HUES6 (cell line): Measurements from ENCODE around the gene TARBP2.

Source experiments
- H3K27ac ChIP-seq: 2 replicates; pipeline ENCODE4 v1.7.0; 2013; ENCODE audit warnings: low read depth, mild to moderate bottlenecking, low read length, inconsistent platforms
- H3K27me3 ChIP-seq: 2 replicates; pipeline ENCODE4 v1.6.1; 2013; ENCODE audit warnings: low read length; ENCODE audit not compliant: control insufficient read depth, insufficient read depth
- H3K36me3 ChIP-seq: 2 replicates; pipeline ENCODE4 v1.6.1; 2013; ENCODE audit warnings: low read length; ENCODE audit not compliant: control insufficient read depth, insufficient read depth
- H3K4me1 ChIP-seq: 2 replicates; pipeline ENCODE4 v1.6.1; 2013; ENCODE audit warnings: low read length; ENCODE audit not compliant: control insufficient read depth, insufficient read depth
- H3K4me3 ChIP-seq: 2 replicates; pipeline ENCODE4 v1.5.1; 2013; ENCODE audit warnings: low read depth, low read length
- H3K9ac ChIP-seq: one replicate; pipeline ENCODE4 v1.6.1; 2013; ENCODE audit warnings: mild to moderate bottlenecking, low read length
- H3K9me3 ChIP-seq: 2 replicates; pipeline ENCODE4 v1.6.1; 2013; ENCODE audit warnings: low read depth, low read length; ENCODE audit not compliant: control insufficient read depth, insufficient read depth

The TARBP2 gene

GRCh38 chr12:53485955-53486735 is 14.9 kb upstream of the TARBP2 start:
- H3K4me3 ChIP-seq = no peak overlapping the region
- H3K27me3 ChIP-seq = no peaks in the 10 kb centered on the region
- H3K27ac ChIP-seq = no peak overlapping the region
- H3K9ac ChIP-seq = no peak overlapping the region
- no peaks in the 10 kb centered on the region for H3K9me3 ChIP-seq
- peaks cover 67% of the 10 kb centered on the region for H3K36me3 ChIP-seq
- H3K4me1 ChIP-seq = peaks cover 2% of the 10 kb centered on the region

GRCh38 chr12:53486736-53487487 is 14.2 kb upstream of the TARBP2 start:
- H3K9ac ChIP-seq = no peak overlapping the region
- no peaks in the 10 kb centered on the region for H3K27me3 ChIP-seq
- no peak overlapping the region for H3K4me3 ChIP-seq
- H3K4me1 ChIP-seq = peaks cover under 1% of the 10 kb centered on the region; the same call in 1 of the 2 replicates
- peaks cover 59% of the 10 kb centered on the region for H3K36me3 ChIP-seq
- H3K27ac ChIP-seq = no peak overlapping the region
- H3K9me3 ChIP-seq = no peaks in the 10 kb centered on the region

GRCh38 chr12:53489242-53489864 is 11.7 kb upstream of the TARBP2 start:
- Histone ChIP-seq H3K4me1 (peaks cover 15% of the 10 kb centered on the region), H3K9me3 (no peaks in the 10 kb centered on the region), H3K9ac (no peak overlapping the region), H3K27ac (no peak overlapping the region), H3K4me3 (no peak overlapping the region), H3K27me3 (no peaks in the 10 kb centered on the region), H3K36me3 (peaks cover 35% of the 10 kb centered on the region)

GRCh38 chr12:53492188-53492587 is 8.9 kb upstream of the TARBP2 start:
- H3K4me3 ChIP-seq = peak overlapping the region; percentile 67
- H3K27me3 ChIP-seq = no peaks in the 10 kb centered on the region
- H3K27ac ChIP-seq = peak overlapping the region; percentile 6; the same call in 1 of the 2 replicates
- peak overlapping the region; percentile 75 for H3K9ac ChIP-seq
- no peaks in the 10 kb centered on the region for H3K9me3 ChIP-seq
- peaks cover 9% of the 10 kb centered on the region for H3K36me3 ChIP-seq
- peaks cover 29% of the 10 kb centered on the region for H3K4me1 ChIP-seq

GRCh38 chr12:53492830-53493609 is 8.1 kb upstream of the TARBP2 start:
- Histone ChIP-seq H3K27ac (peak overlapping the region; percentile 6; the same call in 1 of the 2 replicates), H3K9me3 (no peaks in the 10 kb centered on the region), H3K36me3 (peaks cover 2% of the 10 kb centered on the region; the same call in 1 of the 2 replicates), H3K4me1 (peaks cover 30% of the 10 kb centered on the region), H3K4me3 (peak overlapping the region; percentile 75), H3K27me3 (no peaks in the 10 kb centered on the region), H3K9ac (peak overlapping the region; percentile 75)

GRCh38 chr12:53493610-53494391 is 7.3 kb upstream of the TARBP2 start:
- Histone ChIP-seq H3K27me3 (no peaks in the 10 kb centered on the region), H3K9ac (peak overlapping the region; percentile 75), H3K4me3 (peak overlapping the region; percentile 75), H3K27ac (no peak overlapping the region; the same call in 1 of the 2 replicates), H3K4me1 (peaks cover 36% of the 10 kb centered on the region), H3K36me3 (no peaks in the 10 kb centered on the region), H3K9me3 (no peaks in the 10 kb centered on the region)

GRCh38 chr12:53495903-53496751 is 5.0 kb upstream of the TARBP2 start:
- H3K27ac ChIP-seq = no peak overlapping the region
- H3K27me3 ChIP-seq = no peaks in the 10 kb centered on the region
- no peaks in the 10 kb centered on the region for H3K36me3 ChIP-seq
- no peaks in the 10 kb centered on the region for H3K9me3 ChIP-seq
- no peak overlapping the region for H3K9ac ChIP-seq
- H3K4me1 ChIP-seq = peaks cover 43% of the 10 kb centered on the region
- no peak overlapping the region for H3K4me3 ChIP-seq

- H3K4me1 ChIP-seq = peaks cover 47% of the 10 kb centered on the region
- no peak overlapping the region for H3K4me3 ChIP-seq
- H3K27ac ChIP-seq = no peak overlapping the region
- H3K9me3 ChIP-seq = no peaks in the 10 kb centered on the region
- no peaks in the 10 kb centered on the region for H3K27me3 ChIP-seq
- H3K9ac ChIP-seq = no peak overlapping the region
- H3K36me3 ChIP-seq = no peaks in the 10 kb centered on the region
Measured at GRCh38 chr12:53496752-53497032, 4.4 kb upstream of the TARBP2 start.

GRCh38 chr12:53497461-53497860 is 3.6 kb upstream of the TARBP2 start:
- H3K4me3 ChIP-seq = no peak overlapping the region
- H3K9me3 ChIP-seq = no peaks in the 10 kb centered on the region
- H3K27ac ChIP-seq = no peak overlapping the region
- peaks cover 49% of the 10 kb centered on the region for H3K4me1 ChIP-seq
- no peak overlapping the region for H3K9ac ChIP-seq
- no peaks in the 10 kb centered on the region for H3K36me3 ChIP-seq
- H3K27me3 ChIP-seq = no peaks in the 10 kb centered on the region
